GM18909 (cell line): Measurements from ENCODE around the gene ADI1.
"Not testable (repeated sequence)": the region's sequence is repeated elsewhere in the genome, so short reads cannot be mapped to it uniquely, and the experiment has no call there.

ENCODE experiments used
- ATAC-seq: cut with Tn5 transposase; IDR thresholded peaks from one replicate; pipeline ENCODE4 v1.9.1; 2021; ENCODE audit warnings: mild to moderate bottlenecking; ENCODE audit not compliant: unreplicated experiment, poor library complexity

The ADI1 gene

GRCh38 chr2:3532941-3533340, 13.6 kb upstream of the ADI1 start:
- no peak for ATAC-seq

- no peak for ATAC-seq
Observed at GRCh38 chr2:3529316-3530025, 10.1 kb upstream of the ADI1 start.

GRCh38 chr2:3527886-3528785, 8.8 kb upstream of the ADI1 start:
- no peak for ATAC-seq

- ATAC-seq = no peak
Observed at GRCh38 chr2:3526871-3527270, 7.5 kb upstream of the ADI1 start.

GRCh38 chr2:3523551-3524041, 4.3 kb upstream of the ADI1 start:
- no peak for ATAC-seq

- ATAC-seq = no peak
Observed at GRCh38 chr2:3522961-3523421, 3.7 kb upstream of the ADI1 start.

GRCh38 chr2:3520591-3520990, 1.3 kb upstream of the ADI1 start:
- no peak for ATAC-seq

GRCh38 chr2:3518496-3519254, 656 bp downstream of the ADI1 start:
- peak; percentile 82 for ATAC-seq

- ATAC-seq = no peak
Observed at GRCh38 chr2:3517948-3518495, 1.3 kb downstream of the ADI1 start.

GRCh38 chr2:3516831-3517230, 2.5 kb downstream of the ADI1 start:
- no peak for ATAC-seq

- ATAC-seq = not testable (repeated sequence)
Observed at GRCh38 chr2:3515438-3515837, 3.9 kb downstream of the ADI1 start.

GRCh38 chr2:3513026-3513810, 6.1 kb downstream of the ADI1 start:
- ATAC-seq = no peak

GRCh38 chr2:3512086-3512485, 7.2 kb downstream of the ADI1 start:
- no peak for ATAC-seq

GRCh38 chr2:3505771-3506170, 13.6 kb downstream of the ADI1 start:
- ATAC-seq = peak; percentile 58

GRCh38 chr2:3504741-3505140, 14.6 kb downstream of the ADI1 start:
- ATAC-seq = no peak

- no peak for ATAC-seq
Observed at GRCh38 chr2:3503483-3503882, 15.8 kb downstream of the ADI1 start.

GRCh38 chr2:3503046-3503445, 16.3 kb downstream of the ADI1 start:
- ATAC-seq = no peak

- no peak for ATAC-seq
Observed at GRCh38 chr2:3500326-3500899, 18.9 kb downstream of the ADI1 start.

- ATAC-seq = no peak
Observed at GRCh38 chr2:3498783-3499394, 20.4 kb downstream of the ADI1 start.
